Measurements from ENCODE around the gene STPG2. TPM values are rescaled to one million over a fixed set of nuclear protein-coding genes. Genes with fewer than 3 reads are reported as not detected.

The STPG2 gene
- under 1 TPM; 0.43 to 0.93 (median 0.58) TPM for polyA plus RNA-seq (ENCODE audit: insufficient read length in 4 of 4)

DNA sequence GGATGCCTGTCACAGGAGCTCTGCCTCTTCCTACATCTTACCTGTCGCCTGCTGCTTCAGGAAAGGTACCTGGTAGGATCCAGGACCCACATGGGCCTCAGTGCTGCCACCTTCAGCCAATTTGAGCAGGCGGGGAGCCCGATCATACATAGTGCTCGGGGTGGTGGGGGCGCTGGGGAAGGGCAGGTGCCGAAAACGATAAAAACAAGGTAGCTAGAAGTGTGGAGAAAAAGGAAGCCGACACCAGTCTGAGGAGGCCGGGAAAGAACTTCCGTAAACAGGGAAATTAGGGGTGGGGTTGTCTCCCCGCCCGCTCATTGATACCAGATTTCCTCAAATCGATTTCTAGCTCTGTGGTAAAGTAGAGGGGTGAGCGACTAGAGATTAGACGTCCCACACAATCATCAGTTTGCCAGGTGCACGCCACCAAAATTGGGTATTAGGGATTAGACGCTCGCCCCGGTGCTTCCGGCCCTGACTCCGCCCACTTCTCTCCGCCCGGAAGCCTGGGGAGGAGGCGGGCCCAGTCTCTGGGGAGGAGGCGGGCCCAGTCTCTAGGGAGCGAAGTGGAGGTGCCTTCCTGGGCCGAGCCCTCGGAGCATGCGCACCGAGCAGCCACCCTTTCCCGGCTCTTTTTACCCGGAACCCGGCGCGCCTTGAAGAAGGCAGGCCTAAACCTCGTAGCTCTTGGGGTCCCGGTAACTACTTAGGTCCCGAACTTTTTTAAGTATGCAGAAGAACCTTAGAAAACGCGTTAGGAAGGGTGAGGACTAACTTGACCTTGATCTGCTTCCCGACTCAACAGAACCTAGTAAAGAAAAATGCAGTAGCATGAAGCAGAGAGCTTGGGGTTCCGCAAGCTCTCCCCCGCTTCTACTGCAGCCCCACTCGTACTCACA is at the start of gene STPG2:
STPG2 (minus strand) TSS at position 476 of the 899 bp plus-strand sequence.
- peak; percentile 74 to 86 (median 80) for DNase-seq (ENCODE audit: low read depth in 4 of 4, low spot score in 3 of 4)

DNA sequence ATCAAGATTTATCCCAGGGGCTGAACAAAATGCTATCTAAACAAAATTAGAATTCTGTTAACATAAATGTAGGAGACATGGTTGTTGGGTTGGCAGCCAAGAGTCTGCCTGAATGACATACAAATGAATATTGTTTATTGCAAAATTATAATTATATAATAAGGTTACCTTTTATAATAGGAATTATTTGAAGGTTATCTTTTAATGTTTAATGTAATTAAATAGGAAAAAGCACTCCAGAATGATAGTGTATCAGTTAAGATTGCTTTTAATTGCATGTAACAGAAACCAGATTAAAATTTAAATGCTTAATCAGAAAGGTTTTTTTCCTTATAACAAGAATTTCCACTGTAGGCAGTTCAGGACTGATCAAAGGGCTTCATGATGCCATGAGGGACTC is 42.0 kb upstream of the STPG2 start:
- DNase-seq (ENCODE audit: low read depth in 4 of 4, low spot score in 3 of 4) = no peak

DNA sequence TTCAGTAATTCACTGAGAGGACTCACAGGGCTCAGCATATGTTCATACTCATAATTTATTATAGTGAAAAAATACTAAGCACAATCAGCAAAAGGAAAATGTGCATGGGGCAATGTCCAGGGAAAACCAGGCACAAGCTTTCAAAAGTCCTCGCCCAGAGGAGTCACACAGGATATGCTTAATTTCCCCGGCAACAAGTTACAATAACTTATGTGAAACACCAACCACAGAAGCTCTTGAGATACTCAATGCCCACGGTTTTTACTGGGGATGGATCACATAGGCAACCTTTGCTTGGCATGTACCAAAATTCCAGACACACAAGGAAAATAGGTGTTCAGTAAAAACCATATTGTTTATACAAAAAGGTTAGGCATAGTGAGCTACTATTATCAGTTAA is 38.5 kb upstream of the STPG2 start:
- no peak for DNase-seq (ENCODE audit: low read depth in 4 of 4, low spot score in 3 of 4)

DNA sequence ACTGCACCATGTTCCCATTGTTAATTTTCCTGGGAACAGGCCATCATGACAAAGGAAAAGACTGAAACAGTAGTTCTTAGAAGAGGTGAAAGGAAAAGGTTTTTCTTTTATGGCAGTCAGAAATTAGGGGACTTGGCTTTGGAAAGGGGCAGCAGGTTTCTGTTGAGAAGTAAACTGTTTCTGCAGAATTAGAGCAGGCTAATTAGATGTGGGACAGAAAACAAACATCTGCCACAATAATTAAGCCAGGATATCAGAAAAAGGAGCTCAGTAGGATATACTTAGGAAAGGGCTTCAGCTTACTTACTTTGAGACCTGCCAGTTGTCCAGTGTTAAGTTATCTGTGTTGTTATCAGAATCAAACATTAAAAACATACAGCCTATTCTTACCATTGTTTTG is 36.7 kb upstream of the STPG2 start:
- no peak for DNase-seq (ENCODE audit: low read depth in 4 of 4, low spot score in 3 of 4)

DNA sequence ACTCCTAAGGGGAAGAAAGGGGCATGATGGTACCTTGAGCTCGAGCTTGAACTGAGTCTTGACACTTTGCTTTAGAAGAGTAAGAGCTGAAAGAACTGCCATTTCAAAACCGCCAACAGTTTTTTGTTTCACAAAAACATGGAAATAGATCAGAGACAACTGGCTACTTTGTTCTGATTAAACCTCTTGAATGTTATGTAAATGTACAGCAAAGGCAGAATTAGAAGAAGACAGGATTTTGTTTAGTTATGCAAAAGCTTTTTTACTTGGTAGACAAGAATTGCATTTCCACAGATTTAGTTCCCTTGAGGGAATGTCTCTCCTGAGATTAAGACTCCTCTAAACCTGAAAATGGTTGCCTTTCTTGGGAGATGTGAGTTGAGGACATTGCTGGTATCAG is 33.3 kb upstream of the STPG2 start:
- no peak for DNase-seq (ENCODE audit: low read depth in 4 of 4, low spot score in 3 of 4)

DNA sequence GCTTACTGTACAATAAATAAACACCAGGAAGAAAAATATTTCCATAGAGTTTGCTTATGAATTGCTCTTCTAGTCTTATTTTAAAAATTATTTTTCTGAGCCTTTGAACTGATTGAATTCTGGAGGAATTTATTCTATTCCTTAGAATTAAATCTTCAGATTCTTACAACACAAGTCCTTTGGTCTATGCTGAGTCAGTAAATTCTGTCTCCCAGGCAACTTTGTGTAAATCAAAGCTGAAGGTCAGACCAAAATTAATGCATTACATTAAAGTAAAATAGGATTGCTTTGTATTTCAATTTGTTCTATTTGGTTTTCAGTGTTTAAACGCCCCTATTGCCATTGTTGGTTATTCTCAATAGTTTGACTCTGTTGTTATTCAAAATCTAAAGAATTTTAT is 26.8 kb upstream of the STPG2 start:
- no peak for DNase-seq (ENCODE audit: low read depth in 4 of 4, low spot score in 3 of 4)

DNA sequence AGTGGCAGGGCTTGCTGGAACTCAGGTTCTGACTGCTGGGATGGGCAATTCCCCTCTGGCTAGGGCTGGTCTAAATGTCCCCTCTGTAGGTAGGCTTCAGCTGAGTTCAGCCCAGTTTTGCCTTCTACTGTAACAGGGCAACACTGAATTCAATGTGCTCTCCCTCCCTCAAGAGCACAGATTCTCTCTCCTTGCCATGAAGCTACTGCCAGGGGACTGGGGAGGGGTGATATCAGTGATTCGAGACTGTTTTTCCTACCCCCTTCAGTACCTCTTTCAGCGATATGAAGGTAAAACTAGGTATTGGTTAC is 23.4 kb upstream of the STPG2 start:
- DNase-seq (ENCODE audit: low read depth in 4 of 4, low spot score in 3 of 4) = no peak

DNA sequence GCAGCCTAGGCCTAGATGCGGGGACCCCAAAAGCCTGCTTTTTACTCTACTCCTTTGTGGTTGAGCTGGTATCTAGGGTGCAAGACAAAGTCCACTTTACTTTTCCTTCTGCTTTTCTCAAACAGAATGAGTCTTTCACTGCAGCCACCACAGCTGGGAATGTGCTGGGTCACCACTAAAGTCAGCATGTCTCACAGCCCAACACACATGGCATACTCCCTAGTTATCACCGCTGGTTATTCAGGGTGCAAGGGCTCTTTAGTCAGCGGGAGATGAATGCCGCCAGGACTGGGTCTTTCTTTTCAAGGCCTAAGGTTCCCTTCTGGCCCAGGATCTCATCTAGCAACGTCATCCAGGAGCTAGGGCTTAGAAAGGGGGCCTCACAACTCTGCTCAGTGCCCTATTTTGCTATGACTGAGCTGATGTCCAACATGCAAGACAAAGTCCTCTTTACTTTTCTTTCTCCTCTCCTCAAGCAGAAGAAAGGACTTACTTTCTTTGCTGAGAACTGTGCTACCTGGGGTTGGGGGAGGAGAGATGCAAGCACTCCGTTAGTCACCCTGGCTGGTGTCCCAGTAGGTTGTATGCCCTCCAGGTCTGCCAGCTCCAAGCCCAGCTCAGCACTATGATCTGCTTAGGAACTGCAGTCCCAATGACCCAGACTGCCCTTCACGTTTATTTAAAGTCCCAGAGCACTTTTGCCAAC is 22.9 kb upstream of the STPG2 start:
- no peak for DNase-seq (ENCODE audit: low read depth in 4 of 4, low spot score in 3 of 4)

DNA sequence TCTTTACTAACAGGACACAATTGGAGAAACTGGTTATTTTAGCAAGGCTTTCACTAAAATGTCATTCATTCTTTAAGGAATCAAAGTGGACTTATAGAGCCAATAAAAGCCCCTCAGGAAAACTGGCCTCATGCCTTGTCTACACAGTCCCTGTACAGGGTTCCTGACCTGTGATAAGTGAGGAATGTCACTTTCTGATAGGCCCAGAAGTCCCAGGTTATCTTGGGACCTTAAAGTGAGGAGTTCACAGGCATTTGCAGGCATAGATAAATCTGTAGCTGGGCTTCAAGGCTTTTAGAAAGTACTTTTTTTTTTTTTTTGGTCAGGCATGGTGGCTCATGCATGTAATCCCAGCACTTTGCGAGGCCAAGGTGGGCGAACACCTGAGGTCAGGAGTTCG is 19.4 kb upstream of the STPG2 start:
- no peak for DNase-seq (ENCODE audit: low read depth in 4 of 4, low spot score in 3 of 4)

DNA sequence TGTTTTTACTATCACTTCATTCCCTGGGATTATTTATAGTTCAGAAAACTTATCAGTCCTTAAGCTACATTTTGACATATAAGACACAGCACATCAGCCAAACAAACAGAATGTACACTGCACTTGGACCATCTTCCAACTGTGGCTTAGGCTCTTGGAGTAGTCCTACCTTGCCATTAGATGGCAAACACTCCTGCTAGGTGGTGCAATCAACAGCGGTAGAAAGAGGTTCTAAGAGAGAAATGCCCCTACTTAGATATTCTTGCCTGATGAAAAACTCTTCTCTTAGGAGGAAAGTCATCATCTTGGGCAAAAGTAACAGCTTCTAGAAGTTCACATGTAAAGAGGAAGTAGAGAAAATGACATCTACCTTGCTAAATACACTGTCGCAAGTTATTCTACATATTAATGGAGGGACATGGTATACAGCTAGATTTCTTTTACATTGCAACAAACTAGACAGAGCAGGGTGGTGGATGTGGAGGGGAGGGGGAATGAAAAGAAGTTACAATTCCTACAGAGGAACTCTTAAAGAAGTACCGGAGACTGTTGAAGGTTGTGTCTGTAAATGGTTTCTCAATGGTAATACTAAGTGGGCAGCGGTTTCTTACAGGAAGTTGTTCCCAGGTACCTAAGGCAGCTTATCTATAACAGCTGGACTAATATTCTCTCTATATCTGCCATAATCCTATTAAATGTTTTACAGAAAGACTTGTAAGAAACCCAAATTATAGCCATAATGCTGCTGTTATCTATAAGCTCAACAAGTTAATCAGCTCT is 8.1 kb upstream of the STPG2 start:
- DNase-seq (ENCODE audit: low read depth in 4 of 4, low spot score in 3 of 4) = no peak

DNA sequence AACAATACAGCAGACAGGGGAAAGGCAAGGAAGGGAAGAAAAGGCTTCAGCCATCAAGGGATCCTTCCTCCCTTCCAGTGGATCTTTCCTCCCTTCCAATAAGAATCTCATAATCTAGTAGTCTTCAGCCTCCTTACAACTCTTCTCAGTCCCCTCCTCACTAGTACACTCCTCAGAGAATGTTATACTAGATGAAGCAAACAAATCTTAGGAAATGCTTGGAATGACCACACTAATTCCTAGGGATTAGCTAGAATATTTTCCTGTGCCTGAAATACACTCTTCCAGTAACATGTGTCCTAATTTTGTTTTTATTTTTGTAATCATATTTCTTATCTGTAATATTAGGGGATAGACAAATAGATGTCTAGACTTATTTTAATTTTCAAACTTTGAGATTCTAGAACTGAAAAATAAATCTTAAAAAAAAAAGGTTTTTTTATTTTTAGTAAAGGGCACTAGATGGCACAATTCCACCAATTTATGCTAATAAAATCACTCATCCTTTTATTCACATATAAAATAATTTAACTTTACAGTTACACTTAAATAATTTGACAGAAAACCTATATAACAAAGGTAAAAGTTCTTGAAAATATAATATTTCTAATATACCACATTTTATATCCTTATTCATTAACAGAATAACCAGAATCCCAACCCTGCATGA is 7.0 kb upstream of the STPG2 start:
- DNase-seq (ENCODE audit: low read depth in 4 of 4, low spot score in 3 of 4) = no peak

DNA sequence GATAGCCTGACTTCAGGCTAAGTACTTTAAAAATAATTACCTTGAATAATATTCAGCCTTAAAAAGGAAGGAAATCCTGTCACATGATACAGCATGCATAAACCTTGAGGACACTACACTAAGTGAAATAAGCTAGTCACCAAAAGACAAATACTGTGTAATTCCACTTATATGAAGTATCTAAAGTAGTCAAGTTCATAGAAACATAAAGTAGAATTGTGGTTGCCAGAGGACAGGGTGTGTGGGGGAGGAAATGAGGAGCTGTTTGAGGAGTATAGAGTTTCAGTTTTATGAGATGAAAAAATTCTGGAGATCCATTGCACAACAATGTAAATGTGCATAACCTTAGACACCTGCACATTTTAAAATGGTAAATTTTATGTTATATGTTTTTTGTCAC is 5.6 kb upstream of the STPG2 start:
- DNase-seq (ENCODE audit: low read depth in 4 of 4, low spot score in 3 of 4) = no peak

DNA sequence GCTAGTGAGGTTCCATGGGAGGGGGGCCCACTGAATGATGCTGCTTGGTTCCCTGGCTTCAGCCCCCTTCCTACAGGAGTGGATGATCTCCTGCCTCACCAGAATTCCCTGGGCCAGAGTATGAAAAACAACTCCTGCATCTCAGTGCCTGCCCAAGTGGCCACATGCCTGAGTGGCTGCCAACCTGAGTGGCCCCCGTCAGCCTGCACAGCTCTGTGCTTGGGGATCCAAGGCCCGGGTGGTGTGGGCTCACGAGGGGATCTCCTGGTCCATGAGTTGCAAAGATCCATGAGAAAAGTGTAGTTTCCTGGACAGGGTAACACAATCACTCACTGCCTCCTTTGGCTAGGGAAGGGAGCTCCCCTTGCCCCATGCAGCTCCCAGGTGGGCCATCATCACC is 17.1 kb downstream of the STPG2 start:
- no peak for DNase-seq (ENCODE audit: low read depth in 4 of 4, low spot score in 3 of 4)

DNA sequence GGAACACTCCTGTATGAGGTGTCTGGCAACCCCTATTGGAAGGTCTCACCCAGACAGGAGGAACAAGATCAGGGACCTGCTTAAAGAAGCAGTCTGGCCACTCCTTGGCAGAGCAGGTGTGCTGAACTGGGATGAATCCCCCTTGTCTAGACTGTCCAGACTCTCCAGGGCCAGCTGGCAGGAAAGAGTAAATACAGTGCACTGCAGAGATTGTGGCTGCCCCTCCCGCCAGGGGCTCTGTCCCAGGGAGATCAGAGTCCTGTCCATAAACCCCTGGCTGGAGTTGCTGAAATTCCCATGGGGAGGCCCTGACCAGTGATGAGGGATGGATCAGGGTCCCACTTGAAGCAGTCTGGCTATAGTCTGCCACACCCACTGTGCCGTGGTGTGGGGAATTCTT is 17.7 kb downstream of the STPG2 start:
- DNase-seq (ENCODE audit: low read depth in 4 of 4, low spot score in 3 of 4) = no peak

DNA sequence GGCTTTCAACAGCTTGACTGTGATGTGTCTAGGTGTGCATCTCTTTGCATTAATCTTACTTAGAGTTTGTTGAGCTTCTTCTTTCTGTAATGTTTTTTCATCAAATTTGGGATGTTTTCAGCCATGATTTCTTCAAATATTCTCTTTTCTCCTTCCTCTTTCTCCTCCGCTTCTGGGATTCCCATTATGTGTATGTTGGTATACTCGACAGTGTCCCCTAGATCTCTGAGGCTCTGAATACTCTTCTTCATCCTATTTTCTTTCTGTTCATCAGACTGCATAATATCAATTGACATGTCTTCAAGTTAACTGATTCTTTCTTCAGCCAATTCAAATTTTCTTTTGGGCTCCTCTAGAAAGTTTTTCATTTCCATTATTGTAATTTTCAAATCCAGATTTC is 25.9 kb downstream of the STPG2 start:
- DNase-seq (ENCODE audit: low read depth in 4 of 4, low spot score in 3 of 4) = no peak

DNA sequence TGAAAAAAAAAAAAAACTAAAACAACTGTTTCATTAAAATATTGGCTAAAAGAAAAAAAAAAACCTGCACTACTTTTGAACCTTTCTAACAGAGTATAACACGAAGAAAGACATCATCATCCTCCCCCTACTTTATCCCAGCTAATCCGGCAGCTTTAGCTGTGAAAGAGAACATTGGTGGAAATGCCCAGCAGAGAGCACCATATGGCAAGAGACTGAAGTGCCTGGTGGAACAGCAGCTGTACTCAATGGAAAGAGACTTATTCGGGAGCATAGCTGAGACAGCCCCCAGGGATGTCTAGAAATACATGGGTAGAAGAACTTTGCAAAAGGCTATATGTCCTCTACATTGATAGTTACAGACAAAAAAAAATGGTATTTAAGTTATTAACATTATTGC is 30.3 kb downstream of the STPG2 start:
- DNase-seq (ENCODE audit: low read depth in 4 of 4, low spot score in 3 of 4) = no peak

DNA sequence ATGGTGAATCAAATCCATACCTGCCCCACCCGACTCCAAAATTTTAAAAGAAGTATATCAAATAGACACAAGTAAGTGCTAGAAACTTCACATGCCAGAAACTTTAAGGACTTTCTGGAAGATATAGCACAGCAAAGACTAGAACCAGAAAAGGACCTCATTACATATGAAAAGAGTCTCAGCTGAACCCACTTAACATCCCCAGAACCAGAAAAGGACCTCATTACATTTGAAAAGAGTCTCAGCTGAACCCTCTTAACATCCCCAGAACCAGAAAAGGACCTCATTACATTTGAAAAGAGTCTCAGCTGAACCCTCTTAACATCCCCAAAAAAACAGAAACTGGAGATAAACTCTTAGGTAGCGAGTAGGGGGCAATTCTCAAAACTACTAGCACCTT is 32.3 kb downstream of the STPG2 start:
- no peak for DNase-seq (ENCODE audit: low read depth in 4 of 4, low spot score in 3 of 4)

DNA sequence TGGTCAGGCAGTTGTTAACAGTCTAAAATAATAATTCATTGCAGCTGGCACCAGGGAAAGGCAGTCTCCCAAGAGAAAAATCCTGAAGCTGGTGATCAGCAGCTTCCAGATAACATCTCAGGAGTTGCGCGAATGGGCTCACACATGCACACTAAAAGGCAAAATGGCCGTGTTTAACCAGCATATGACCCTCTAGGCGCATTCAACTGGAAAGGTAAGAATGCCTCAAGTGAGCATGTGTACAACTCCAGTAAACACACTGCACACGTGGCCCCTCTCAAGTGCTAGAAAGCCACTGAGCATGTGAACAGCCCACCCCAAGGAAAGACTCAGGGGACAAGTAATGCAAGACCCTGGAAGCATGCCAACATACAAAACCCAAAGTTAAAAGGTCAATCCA is 33.1 kb downstream of the STPG2 start:
- DNase-seq (ENCODE audit: low read depth in 4 of 4, low spot score in 3 of 4) = peak in 1 of 4 donors; percentile 8

DNA sequence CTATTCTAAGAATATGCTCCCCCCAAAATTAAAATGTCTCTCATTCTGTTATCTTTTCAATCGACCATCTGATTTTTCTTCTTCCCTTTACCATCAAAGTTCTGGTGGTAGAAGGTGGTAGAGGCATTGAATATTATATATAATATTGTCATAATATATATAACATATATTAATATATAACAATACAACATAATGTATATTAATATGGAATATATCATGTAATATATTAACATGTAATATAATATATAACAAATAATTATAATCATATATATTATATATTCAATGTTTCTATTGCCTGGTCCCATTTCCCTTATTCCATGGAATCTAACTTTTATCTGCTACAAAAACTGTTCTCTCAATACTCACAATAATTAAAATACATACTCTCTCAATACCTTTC is 40.6 kb downstream of the STPG2 start:
- no peak for DNase-seq (ENCODE audit: low read depth in 4 of 4, low spot score in 3 of 4)

DNA sequence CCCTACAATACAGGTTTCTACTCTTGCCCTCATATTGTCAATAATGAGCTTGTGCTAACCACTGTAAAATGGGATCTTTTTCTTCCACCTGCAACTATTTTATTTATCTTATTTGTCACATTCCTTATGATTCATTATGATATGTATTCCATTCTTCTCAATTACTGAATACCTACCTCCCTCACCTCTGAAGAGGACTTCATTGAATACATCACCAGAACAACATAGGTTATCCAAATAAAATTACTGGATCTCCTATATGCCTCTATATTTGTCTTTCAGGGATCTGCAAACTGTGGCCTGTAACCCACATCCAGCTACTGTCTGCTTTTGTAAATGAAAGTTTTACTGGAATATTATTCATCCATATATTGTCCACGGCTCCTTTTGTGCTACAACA is 41.3 kb downstream of the STPG2 start:
- DNase-seq (ENCODE audit: low read depth in 4 of 4, low spot score in 3 of 4) = no peak

DNA sequence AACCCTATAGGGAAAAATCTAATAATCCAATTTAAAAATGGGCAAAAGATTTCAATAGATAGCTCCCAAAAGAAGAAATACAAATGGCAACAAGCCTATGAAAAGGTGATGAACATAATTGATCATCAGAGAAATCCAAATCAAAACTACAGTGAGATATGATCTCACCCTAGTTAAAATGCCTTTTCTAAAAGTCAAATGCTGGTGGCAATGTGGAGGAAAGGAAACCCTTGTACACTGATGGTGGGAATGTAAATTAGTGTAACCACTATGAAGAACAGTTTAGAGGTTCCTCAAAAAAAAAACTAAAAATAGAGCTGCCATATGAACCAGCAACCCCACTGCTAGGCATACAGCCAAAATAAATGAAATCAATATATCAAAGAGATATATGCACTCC is 44.5 kb downstream of the STPG2 start:
- DNase-seq (ENCODE audit: low read depth in 4 of 4, low spot score in 3 of 4) = no peak
